K562 (cell line): ENCODE data around the gene GLMP. TPM values are rescaled to one million over a fixed set of nuclear protein-coding genes. Genes with fewer than 3 reads are reported as not detected.

Experiments
- ARID4B ChIP-seq: sonication (generic); formaldehyde crosslinking; IDR thresholded peaks from 2 replicates; pipeline ENCODE4 v1.8.0; 2022; ENCODE audit warnings: mild to moderate bottlenecking, missing genetic modification reagents
- ATF3 ChIP-seq, 2 experiments: fragments of 450-650 bp in 1 of 2; sonication (generic) in 1 of 2; formaldehyde crosslinking in 1 of 2; IDR thresholded peaks in 1 of 2; conservative IDR thresholded peaks in 1 of 2; 2 replicates each; pipeline versions ENCODE4 v1.6.1 to v1.8.1; 2016 to 2023; ENCODE audit warnings: mild to moderate bottlenecking in 2 of 2, moderate library complexity in 2 of 2, inconsistent platforms in 1 of 2, missing genetic modification reagents in 1 of 2
- CBFA2T3 ChIP-seq: fragments of 450-650 bp; IDR thresholded peaks from 2 replicates; pipeline ENCODE4 v1.6.1; 2017
- EGR1 ChIP-seq: fragments of 450-650 bp; conservative IDR thresholded peaks from 2 replicates; pipeline ENCODE4 v1.6.1; 2017; ENCODE audit warnings: mild to moderate bottlenecking
- MEF2A ChIP-seq: IDR thresholded peaks from 2 replicates; pipeline ENCODE4 v1.6.1; 2011; ENCODE audit warnings: low read depth, mild to moderate bottlenecking, low read length, moderate library complexity; ENCODE audit not compliant: control insufficient read depth
- NCOR1 ChIP-seq: fragments of 450-650 bp; IDR thresholded peaks from 2 replicates; pipeline ENCODE4 v1.6.1; 2016; ENCODE audit warnings: mild to moderate bottlenecking, moderate library complexity
- TAF9B ChIP-seq: fragments of 450-650 bp; IDR thresholded peaks from 2 replicates; pipeline ENCODE4 v1.6.1; 2018; ENCODE audit warnings: mild to moderate bottlenecking; ENCODE audit not compliant: partially characterized antibody
- TFAP4 ChIP-seq: sonication (generic); formaldehyde crosslinking; IDR thresholded peaks from 2 replicates; pipeline ENCODE4 v1.8.0; 2022; ENCODE audit warnings: missing genetic modification reagents, mild to moderate bottlenecking, moderate library complexity, borderline replicate concordance
- ZBTB43 ChIP-seq: sonication (generic); formaldehyde crosslinking; IDR thresholded peaks from 2 replicates; pipeline ENCODE4 v1.8.0; 2023; ENCODE audit warnings: mild to moderate bottlenecking, missing genetic modification reagents
- ZBTB7A ChIP-seq: IDR thresholded peaks from 2 replicates; pipeline ENCODE4 v1.6.1; 2011; ENCODE audit warnings: low read depth, mild to moderate bottlenecking, low read length, moderate library complexity, borderline replicate concordance; ENCODE audit not compliant: control insufficient read depth
- ZNF589 ChIP-seq: fragments of 200-800 bp; sonication (Bioruptor generic); IDR thresholded peaks from 2 replicates; pipeline ENCODE4 v1.6.1; 2016; ENCODE audit warnings: low read depth, missing genetic modification characterization, missing compliant biosample characterization
- ZSCAN29 ChIP-seq: fragments of 450-650 bp; IDR thresholded peaks from 2 replicates; pipeline ENCODE4 v1.6.1; 2017
- polyA plus RNA-seq, 8 experiments: library from polyadenylated mRNA; depleted of rRNA in 4 of 8; stranded (reverse) in 5 of 8; unstranded in 3 of 8; fragments of >200 nt; fragmentation: Nextera tagmentation in 2 of 8; fragmentation: Illumina TruSeq in 1 of 8; extraction: Ambion mirVana in 2 of 8; extraction: Trizol in 1 of 8; gene quantifications; 2 replicates each; pipeline versions ENCODE4 v1.2.1 to v1.2.3, GENCODE V29; 2011 to 2014; ENCODE audit warnings: inconsistent platforms in 1 of 8, missing spikeins in 1 of 8
- total RNA-seq, 7 experiments: library from RNA; depleted of rRNA in 6 of 7; stranded (reverse); fragments of >200 nt in 6 of 7; fragmentation: Illumina TruSeq in 2 of 7; extraction: Trizol in 2 of 7; gene quantifications; 2 replicates each; pipeline versions ENCODE4 v1.2.1 to v1.2.3, GENCODE V29; 2011 to 2021; ENCODE audit warnings: low replicate concordance in 1 of 7
- TF ChIP-seq, protein P1 (sequence below): fragments of 450-650 bp; IDR thresholded peaks from 2 replicates; pipeline ENCODE4 v1.6.1; 2016; ENCODE audit warnings: borderline replicate concordance
- TF ChIP-seq, protein P2 (sequence below): fragments of 450-650 bp; IDR thresholded peaks from 2 replicates; pipeline ENCODE4 v1.6.1; 2018; ENCODE audit not compliant: partially characterized antibody

Gene GLMP
- total and polyA plus RNA-seq, 9 of the 15 experiments (the other 6 are each of a cell fraction or from before 2014, with no cell fraction given), result 8.3 to 28.2 (median 22.4) TPM

DNA sequence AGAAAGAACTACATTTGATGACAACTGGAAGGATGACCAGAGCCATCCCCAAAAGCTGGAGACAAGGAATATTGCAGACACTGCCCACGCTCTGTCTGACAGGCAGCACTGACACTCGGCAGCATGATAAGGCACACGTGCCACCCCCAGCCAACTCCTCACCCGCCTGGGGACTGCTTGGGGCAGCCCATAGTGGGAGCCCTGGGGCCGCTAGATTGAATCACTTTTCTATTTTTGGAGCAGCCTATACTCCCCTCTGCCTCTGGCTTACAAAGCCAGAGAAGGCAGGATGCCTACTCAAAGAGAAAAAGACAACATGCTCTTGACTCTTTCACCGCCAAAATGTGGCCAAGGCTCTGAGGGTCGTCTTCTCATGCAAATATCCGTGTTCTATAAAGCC is 14.2 kb downstream of the GLMP start (continued):
- TF ChIP-seq, protein P1, sequence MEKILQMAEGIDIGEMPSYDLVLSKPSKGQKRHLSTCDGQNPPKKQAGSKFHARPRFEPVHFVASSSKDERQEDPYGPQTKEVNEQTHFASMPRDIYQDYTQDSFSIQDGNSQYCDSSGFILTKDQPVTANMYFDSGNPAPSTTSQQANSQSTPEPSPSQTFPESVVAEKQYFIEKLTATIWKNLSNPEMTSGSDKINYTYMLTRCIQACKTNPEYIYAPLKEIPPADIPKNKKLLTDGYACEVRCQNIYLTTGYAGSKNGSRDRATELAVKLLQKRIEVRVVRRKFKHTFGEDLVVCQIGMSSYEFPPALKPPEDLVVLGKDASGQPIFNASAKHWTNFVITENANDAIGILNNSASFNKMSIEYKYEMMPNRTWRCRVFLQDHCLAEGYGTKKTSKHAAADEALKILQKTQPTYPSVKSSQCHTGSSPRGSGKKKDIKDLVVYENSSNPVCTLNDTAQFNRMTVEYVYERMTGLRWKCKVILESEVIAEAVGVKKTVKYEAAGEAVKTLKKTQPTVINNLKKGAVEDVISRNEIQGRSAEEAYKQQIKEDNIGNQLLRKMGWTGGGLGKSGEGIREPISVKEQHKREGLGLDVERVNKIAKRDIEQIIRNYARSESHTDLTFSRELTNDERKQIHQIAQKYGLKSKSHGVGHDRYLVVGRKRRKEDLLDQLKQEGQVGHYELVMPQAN, result peak; percentile 98
- 0 out of 2 replicates have a peak, but pooled peaks have one; percentile 33 for TF ChIP-seq ZBTB43 (CRISPR knock-in tag)
- TF ChIP-seq TFAP4 (CRISPR knock-in tag), result peak; percentile 48; the same call in 1 of the 2 replicates
- no peak for TF ChIP-seq ZNF589
- no peak for TF ChIP-seq ZBTB7A
- TF ChIP-seq CBFA2T3, result peak; percentile 55
- TF ChIP-seq MEF2A, result peak; percentile 99
- TF ChIP-seq ATF3 (IDR thresholded peaks at IDR 0.05), result peak; percentile 59
- TF ChIP-seq ATF3 (CRISPR knock-in tag; conservative IDR thresholded peaks at IDR 0.05), result no peak
- TF ChIP-seq, protein P2, sequence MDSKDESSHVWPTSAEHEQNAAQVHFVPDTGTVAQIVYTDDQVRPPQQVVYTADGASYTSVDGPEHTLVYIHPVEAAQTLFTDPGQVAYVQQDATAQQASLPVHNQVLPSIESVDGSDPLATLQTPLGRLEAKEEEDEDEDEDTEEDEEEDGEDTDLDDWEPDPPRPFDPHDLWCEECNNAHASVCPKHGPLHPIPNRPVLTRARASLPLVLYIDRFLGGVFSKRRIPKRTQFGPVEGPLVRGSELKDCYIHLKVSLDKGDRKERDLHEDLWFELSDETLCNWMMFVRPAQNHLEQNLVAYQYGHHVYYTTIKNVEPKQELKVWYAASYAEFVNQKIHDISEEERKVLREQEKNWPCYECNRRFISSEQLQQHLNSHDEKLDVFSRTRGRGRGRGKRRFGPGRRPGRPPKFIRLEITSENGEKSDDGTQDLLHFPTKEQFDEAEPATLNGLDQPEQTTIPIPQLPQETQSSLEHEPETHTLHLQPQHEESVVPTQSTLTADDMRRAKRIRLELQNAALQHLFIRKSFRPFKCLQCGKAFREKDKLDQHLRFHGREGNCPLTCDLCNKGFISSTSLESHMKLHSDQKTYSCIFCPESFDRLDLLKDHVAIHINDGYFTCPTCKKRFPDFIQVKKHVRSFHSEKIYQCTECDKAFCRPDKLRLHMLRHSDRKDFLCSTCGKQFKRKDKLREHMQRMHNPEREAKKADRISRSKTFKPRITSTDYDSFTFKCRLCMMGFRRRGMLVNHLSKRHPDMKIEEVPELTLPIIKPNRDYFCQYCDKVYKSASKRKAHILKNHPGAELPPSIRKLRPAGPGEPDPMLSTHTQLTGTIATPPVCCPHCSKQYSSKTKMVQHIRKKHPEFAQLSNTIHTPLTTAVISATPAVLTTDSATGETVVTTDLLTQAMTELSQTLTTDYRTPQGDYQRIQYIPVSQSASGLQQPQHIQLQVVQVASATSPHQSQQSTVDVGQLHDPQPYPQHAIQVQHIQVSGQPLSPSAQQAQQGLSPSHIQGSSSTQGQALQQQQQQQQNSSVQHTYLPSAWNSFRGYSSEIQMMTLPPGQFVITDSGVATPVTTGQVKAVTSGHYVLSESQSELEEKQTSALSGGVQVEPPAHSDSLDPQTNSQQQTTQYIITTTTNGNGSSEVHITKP, result peak; percentile 88
- TF ChIP-seq TAF9B, result peak; percentile 69
- TF ChIP-seq EGR1, result peak; percentile 81
- TF ChIP-seq NCOR1, result peak; percentile 51
- peak; percentile 98 for TF ChIP-seq ARID4B (CRISPR knock-in tag)
- no peak for TF ChIP-seq ZSCAN29
